ENCODE results near the gene NAV3.

DNA sequence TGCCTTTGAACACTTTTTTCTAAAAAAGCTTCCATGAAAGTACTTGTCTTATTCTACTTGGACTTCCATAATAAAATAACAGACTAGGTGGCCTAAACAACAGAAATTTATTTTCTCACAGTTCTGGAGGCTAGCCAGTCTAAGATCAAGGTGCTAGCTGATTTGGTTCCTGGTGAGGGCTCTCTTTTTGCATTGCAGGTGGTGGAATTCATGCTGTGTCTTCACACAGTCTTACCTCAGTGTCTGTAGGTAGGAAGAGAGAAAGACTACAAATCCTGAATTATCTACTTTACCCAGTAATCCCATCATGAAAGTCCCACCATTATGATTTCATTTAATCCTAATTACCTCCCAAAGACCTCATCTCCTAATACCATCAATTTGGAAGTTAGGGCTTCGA, 356.0 kb downstream of the NAV3 start:
- TF ChIP-seq YY1 (IDR thresholded peaks at IDR 0.05; ENCODE audit: insufficient read depth, insufficient read length) (no peak), SUZ12 (IDR thresholded peaks at IDR 0.05; ENCODE audit: extremely low read depth, insufficient read depth, insufficient read length) (no peak)

All from NT2/D1 (cell line).